H1 (cell line): ENCODE data around the gene ACAT2. TPM values are rescaled to one million over a fixed set of nuclear protein-coding genes. Genes with fewer than 3 reads are reported as not detected.

Experiments used
- CTCF ChIA-PET: fragments of 300-600 bp; sonication (Branson Sonifier 250); formaldehyde crosslinking; loops from one replicate; lab custom pipeline; 2021; ENCODE audit not compliant: partially characterized antibody; lab: Charles Lee
- POLR2A ChIA-PET: fragments of 300-600 bp; sonication (Branson Sonifier 250); formaldehyde crosslinking; loops from one replicate; lab custom pipeline; 2021; ENCODE audit warnings: inconsistent platforms; ENCODE audit not compliant: partially characterized antibody; lab: Charles Lee
- DNase-seq, 2 experiments: peaks; one replicate each; pipeline versions ENCODE4 v3.0.0 to v3.0.0-alpha.2; 2010 to 2022; ENCODE audit warnings: low spot score in 2 of 2, low read depth in 1 of 2, mixed read lengths in 1 of 2
- FAIRE-seq: peaks from 2 replicates; lab custom pipeline; 2011; peaks lifted over from hg19 to GRCh38; lab: Jason Lieb, UNC
- H2AFZ ChIP-seq: 2 replicates; pipeline ENCODE4 v1.8.1; 2012; ENCODE audit warnings: low read length, inconsistent platforms
- H2AK5ac ChIP-seq: 2 replicates; pipeline ENCODE4 v1.6.1; 2013; ENCODE audit warnings: low read depth, low read length
- H2BK120ac ChIP-seq: replicated peaks from 2 replicates; pipeline ENCODE3; 2013; ENCODE audit warnings: low read depth, low read length, inconsistent platforms
- H2BK12ac ChIP-seq: 2 replicates; pipeline ENCODE4 v1.6.1; 2013; ENCODE audit warnings: low read depth, low read length
- H2BK15ac ChIP-seq: 2 replicates; pipeline ENCODE4 v1.6.1; 2013; ENCODE audit warnings: low read length
- H2BK20ac ChIP-seq: 2 replicates; pipeline ENCODE4 v1.6.1; 2013; ENCODE audit warnings: low read length
- H2BK5ac ChIP-seq: 2 replicates; pipeline ENCODE4 v1.6.1; 2013; ENCODE audit warnings: low read depth, low read length
- H3K14ac ChIP-seq: 2 replicates; pipeline ENCODE4 v1.6.1; 2013; ENCODE audit warnings: inconsistent platforms; ENCODE audit not compliant: insufficient read length
- H3K18ac ChIP-seq: 2 replicates; pipeline ENCODE4 v1.6.1; 2013; ENCODE audit warnings: low read length; ENCODE audit errors: extremely low read depth
- H3K23ac ChIP-seq: 2 replicates; pipeline ENCODE4 v1.6.1; 2013; ENCODE audit warnings: inconsistent platforms; ENCODE audit not compliant: insufficient read length
- H3K23me2 ChIP-seq: 2 replicates; pipeline ENCODE4 v1.6.1; 2013; ENCODE audit warnings: low read depth, low read length
- H3K27ac ChIP-seq: 2 replicates; pipeline ENCODE4 v1.6.1; 2011; ENCODE audit warnings: low read depth, low read length, inconsistent platforms
- H3K27me3 ChIP-seq, 4 experiments: replicated peaks in 1 of 4; 1 replicate in 1 of 4; 2 replicates in 3 of 4; pipeline versions ENCODE4 v1.6.1 to v1.8.1; 2011 to 2013; ENCODE audit warnings: low read length in 3 of 4, mild to moderate bottlenecking in 3 of 4, inconsistent platforms in 2 of 4, mixed read lengths in 2 of 4, moderate library complexity in 1 of 4; ENCODE audit not compliant: control insufficient read depth in 3 of 4, insufficient read depth in 3 of 4; ENCODE audit errors: extremely low read depth in 1 of 4
- H3K36me3 ChIP-seq, 4 experiments: 2 replicates each; pipeline versions ENCODE4 v1.6.1 to v1.8.1; 2011 to 2013; ENCODE audit warnings: mild to moderate bottlenecking in 4 of 4, low read length in 3 of 4, moderate library complexity in 2 of 4, control low read depth in 1 of 4, inconsistent platforms in 1 of 4; ENCODE audit not compliant: insufficient read depth in 4 of 4, control insufficient read depth in 2 of 4
- H3K4ac ChIP-seq: replicated peaks from 2 replicates; pipeline ENCODE3; 2013; ENCODE audit warnings: low read length, low read depth, mixed read lengths, inconsistent platforms; ENCODE audit not compliant: insufficient read length
- H3K4me1 ChIP-seq, 4 experiments: replicated peaks in 1 of 4; 1 replicate in 1 of 4; 2 replicates in 3 of 4; pipeline versions ENCODE4 v1.6.1 to v1.8.1; 2011 to 2013; ENCODE audit warnings: low read length in 3 of 4, inconsistent platforms in 2 of 4, mixed read lengths in 1 of 4; ENCODE audit not compliant: insufficient read depth in 4 of 4, control insufficient read depth in 3 of 4
- H3K4me2 ChIP-seq, 2 experiments: 2 replicates each; pipeline versions ENCODE4 v1.6.1 to v1.8.1; 2011 to 2013; ENCODE audit warnings: low read depth in 2 of 2, low read length in 2 of 2, control low read depth in 1 of 2, inconsistent platforms in 1 of 2, mild to moderate bottlenecking in 1 of 2; ENCODE audit not compliant: insufficient read depth in 1 of 2
- H3K4me3 ChIP-seq, 4 experiments: fragments of 200-600, 300-600 bp in 1 of 4; sonication (generic), shearing (Covaris generic), sonication (Bioruptor Twin) in 1 of 4; 2 replicates each; pipeline versions ENCODE4 v1.5.1 to v1.8.1; 2011 to 2016; ENCODE audit warnings: low read length in 4 of 4, low read depth in 3 of 4, control low read depth in 2 of 4, inconsistent platforms in 2 of 4, mild to moderate bottlenecking in 2 of 4, mixed read lengths in 1 of 4, moderate library complexity in 1 of 4; ENCODE audit not compliant: insufficient read depth in 2 of 4; ENCODE audit errors: extremely low read depth in 1 of 4
- H3K56ac ChIP-seq: replicated peaks from 2 replicates; pipeline ENCODE3; 2013; ENCODE audit warnings: low read depth, mild to moderate bottlenecking, mixed read lengths, low read length, inconsistent platforms; ENCODE audit not compliant: insufficient read length
- H3K79me1 ChIP-seq: 2 replicates; pipeline ENCODE4 v1.6.1; 2013; ENCODE audit warnings: low read depth, low read length, control low read depth
- H3K79me2 ChIP-seq, 2 experiments: 2 replicates each; pipeline versions ENCODE4 v1.6.1 to v1.8.1; 2012 to 2013; ENCODE audit warnings: low read length in 2 of 2, mild to moderate bottlenecking in 2 of 2, inconsistent platforms in 1 of 2; ENCODE audit not compliant: insufficient read depth in 2 of 2, control insufficient read depth in 1 of 2
- H3K9ac ChIP-seq, 4 experiments: replicated peaks in 1 of 4; 1 replicate in 1 of 4; 2 replicates in 3 of 4; pipeline versions ENCODE4 v1.6.1 to v1.8.1; 2011 to 2013; ENCODE audit warnings: low read depth in 3 of 4, low read length in 3 of 4, control low read depth in 2 of 4, mild to moderate bottlenecking in 2 of 4, moderate library complexity in 2 of 4, inconsistent platforms in 1 of 4; ENCODE audit errors: extremely low read depth in 1 of 4
- H3K9me3 ChIP-seq, 2 experiments: 2 replicates each; pipeline versions ENCODE4 v1.6.1 to v1.8.1; 2012 to 2013; ENCODE audit warnings: mild to moderate bottlenecking in 2 of 2, moderate library complexity in 2 of 2, control low read depth in 1 of 2, inconsistent platforms in 1 of 2, low read depth in 1 of 2, low read length in 1 of 2, mixed read lengths in 1 of 2; ENCODE audit not compliant: insufficient read depth in 2 of 2
- H4K20me1 ChIP-seq, 2 experiments: replicated peaks in 1 of 2; 2 replicates each; pipeline versions ENCODE3 to v1.8.1; 2011 to 2013; ENCODE audit warnings: inconsistent platforms in 2 of 2, low read length in 2 of 2, mild to moderate bottlenecking in 1 of 2; ENCODE audit not compliant: insufficient read depth in 2 of 2, control insufficient read depth in 1 of 2
- H4K5ac ChIP-seq: 2 replicates; pipeline ENCODE4 v1.6.1; 2013; ENCODE audit warnings: low read length, low read depth, mixed read lengths, inconsistent platforms; ENCODE audit not compliant: insufficient read length
- H4K8ac ChIP-seq: 2 replicates; pipeline ENCODE4 v1.8.0; 2013; ENCODE audit warnings: mild to moderate bottlenecking, moderate library complexity, low read length, inconsistent platforms; ENCODE audit not compliant: insufficient read depth; ENCODE audit errors: extremely low read depth
- H4K91ac ChIP-seq: replicated peaks from 2 replicates; pipeline ENCODE3; 2013; ENCODE audit warnings: low read length, mixed read lengths, inconsistent platforms; ENCODE audit not compliant: insufficient read length
- CBX8 ChIP-seq: fragments of 300-800, 300-1000 bp; sonication (generic); IDR thresholded peaks from 2 replicates; pipeline ENCODE4 v1.7.1; 2016; ENCODE audit warnings: low read depth, low read length, borderline replicate concordance
- EZH2 ChIP-seq: fragments of 200-600 bp; sonication (generic); IDR thresholded peaks from 2 replicates; pipeline ENCODE4 v1.7.1; 2012; ENCODE audit warnings: low read depth, mild to moderate bottlenecking, moderate library complexity, low read length, inconsistent platforms; ENCODE audit not compliant: severe bottlenecking
- FOSL1 ChIP-seq: IDR thresholded peaks from 2 replicates; pipeline ENCODE4 v1.6.1; 2011; ENCODE audit warnings: mild to moderate bottlenecking, low read depth, low read length, moderate library complexity; ENCODE audit not compliant: insufficient read depth
- KDM4A ChIP-seq: IDR thresholded peaks from one replicate; pipeline ENCODE4 v1.7.1; 2012; ENCODE audit warnings: low read depth, mild to moderate bottlenecking, moderate library complexity, low read length, inconsistent platforms; ENCODE audit not compliant: severe bottlenecking
- POLR2A ChIP-seq, 2 experiments: IDR thresholded peaks; 1 replicate in 1 of 2; 2 replicates in 1 of 2; pipeline ENCODE4 v1.6.1; 2011; ENCODE audit warnings: low read depth in 2 of 2, low read length in 2 of 2, mild to moderate bottlenecking in 2 of 2; ENCODE audit errors: control extremely low read depth in 1 of 2
- POLR2AphosphoS5 ChIP-seq: IDR thresholded peaks from 2 replicates; pipeline ENCODE4 v1.6.1; 2011; ENCODE audit warnings: low read depth, low read length
- SRF ChIP-seq: IDR thresholded peaks from 2 replicates; pipeline ENCODE4 v1.6.1; 2011; ENCODE audit warnings: mild to moderate bottlenecking, low read depth, low read length, moderate library complexity
- TAF7 ChIP-seq: optimal IDR thresholded peaks from 2 replicates; pipeline ENCODE3; 2011; ENCODE audit warnings: low read depth, mild to moderate bottlenecking, inconsistent platforms, low read length, moderate library complexity, borderline replicate concordance
- TBP ChIP-seq: IDR thresholded peaks from 2 replicates; pipeline ENCODE4 v1.6.1; 2011; ENCODE audit warnings: low read depth, low read length, improper control_type of control experiment
- YY1 ChIP-seq: IDR thresholded peaks from 2 replicates; pipeline ENCODE4 v1.6.1; 2011; ENCODE audit warnings: low read depth, mild to moderate bottlenecking, low read length
- WGBS, 2 experiments: shearing (Covaris generic) in 1 of 2; methylation state at CpG; one replicate each; pipeline versions ENCODE4 v1.1.6 to v1.1.7; 2013 to 2015; ENCODE audit warnings: low lambda C conversion rate in 2 of 2, mixed read lengths in 2 of 2, inconsistent platforms in 1 of 2, low coverage in 1 of 2, missing lambda C conversion rate in 1 of 2; ENCODE audit not compliant: insufficient replicate concordance in 2 of 2, insufficient coverage in 1 of 2, insufficient read length in 1 of 2; ENCODE audit errors: extremely low coverage in 1 of 2, missing lambda C conversion rate in 1 of 2; 5-methylcytosine and 5-hydroxymethylcytosine counted together
- polyA plus RNA-seq, 7 experiments: library from polyadenylated mRNA; depleted of rRNA in 3 of 7; stranded (reverse) in 5 of 7; unstranded in 2 of 7; fragments of >200 nt in 5 of 7; fragments of 200-250 nt in 2 of 7; gene quantifications; 1 replicate in 5 of 7; 2 replicates in 1 of 7; 4 replicates in 1 of 7; pipeline versions ENCODE4 v1.2.1 to v1.2.3, GENCODE V29; 2011 to 2013; ENCODE audit warnings: missing spikeins in 2 of 7, mixed read lengths in 2 of 7
- total RNA-seq: library from RNA; stranded (reverse); fragmentation: NEBNext Ultra II Directional; extraction: Animal tissue kit (Norgen Biotek cat#: 25700); gene quantifications from 2 replicates; pipeline ENCODE4 v1.2.1, GENCODE V29; 2021
- TF ChIP-seq, protein P1 (sequence below): IDR thresholded peaks from 2 replicates; pipeline ENCODE4 v1.6.1; 2012; ENCODE audit warnings: inconsistent platforms
- TF ChIP-seq, protein P2 (sequence below): IDR thresholded peaks from 2 replicates; pipeline ENCODE4 v1.6.1; 2012; ENCODE audit warnings: low read length, inconsistent platforms

The ACAT2 gene
- total and polyA plus RNA-seq, 2 of the 8 experiments (the other 6 are each of a cell fraction or from before 2014, with no cell fraction given): 61.6 to 166 TPM

DNA sequence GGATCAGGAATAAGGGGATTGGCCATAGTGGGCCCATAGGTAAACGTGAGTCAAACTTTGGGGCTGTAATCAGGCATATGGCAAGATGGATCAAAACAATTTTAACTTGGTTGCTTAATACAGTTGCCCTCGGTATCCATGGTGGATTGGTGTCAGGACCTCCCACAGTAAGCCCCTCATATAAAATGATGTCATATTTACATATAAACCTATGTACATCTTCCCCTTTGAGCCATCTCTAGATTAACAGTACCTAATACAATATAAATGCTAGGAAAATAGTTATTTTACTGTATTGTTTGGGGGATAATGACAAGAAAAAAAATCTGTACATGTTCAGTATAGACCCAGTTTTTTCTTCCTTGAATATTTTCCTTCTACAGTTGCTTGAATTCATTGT, 7.4 kb upstream of the ACAT2 start:
- ChIA-PET CTCF (no interaction called here), POLR2A (interaction anchor here (1.0 to 1.2 kb wide), 2 partner anchors 22 to 39 kb away, joined by 3 read pairs; no protein-coding TSS in a partner anchor)
- no peaks in the 10 kb centered on the region; the same call in 1 of the 2 replicates for H3K79me1 ChIP-seq
- H3K9me3 ChIP-seq: no peaks in the 10 kb centered on the region
- no peak overlapping the region for H3K4me2 ChIP-seq
- peaks cover 4 to 10% of the 10 kb centered on the region in 2 experiments for H4K20me1 ChIP-seq
- H3K18ac ChIP-seq: no peak overlapping the region
- H3K27ac ChIP-seq: no peak overlapping the region
- H2BK5ac ChIP-seq: no peak overlapping the region
- H3K27me3 ChIP-seq: no peaks in the 10 kb centered on the region
- DNase-seq (no peak), FAIRE-seq (no peak)
- no peak overlapping the region for H3K9ac ChIP-seq
- no peak overlapping the region for H2BK120ac ChIP-seq
- no peak overlapping the region for H2AK5ac ChIP-seq
- H4K91ac ChIP-seq: no peak overlapping the region
- H3K14ac ChIP-seq: no peak overlapping the region
- no peak overlapping the region for H2BK20ac ChIP-seq
- no peak overlapping the region for H3K4ac ChIP-seq
- no peak overlapping the region for H3K23ac ChIP-seq
- peaks cover 0 to 7% of the 10 kb centered on the region in 2 experiments; a peak in 2 of 4 replicates for H3K79me2 ChIP-seq
- no peaks in the 10 kb centered on the region; a peak in 1 of 7 replicates for H3K4me1 ChIP-seq
- 80% methylated on average over 2 of the region's 2 CpGs; no CpG with 5 or more reads in 1 of the 2 experiments for WGBS, 2 experiments
- H4K5ac ChIP-seq: no peak overlapping the region
- no peak overlapping the region for H4K8ac ChIP-seq
- H3K4me3 ChIP-seq: no peak overlapping the region
- H2AFZ ChIP-seq: no peak overlapping the region
- H2BK12ac ChIP-seq: no peak overlapping the region
- H3K56ac ChIP-seq: no peak overlapping the region
- no peaks in the 10 kb centered on the region for H3K23me2 ChIP-seq
- peaks cover 19 to 82% (median 57%) of the 10 kb centered on the region in 4 experiments for H3K36me3 ChIP-seq
- no peak overlapping the region for H2BK15ac ChIP-seq
- TF ChIP-seq TAF7 (no peak), EZH2 (no peak), SRF (no peak), KDM4A (no peak), TBP (no peak), YY1 (no peak), FOSL1 (no peak), CBX8 (no peak), POLR2AphosphoS5 (no peak), POLR2A (IDR thresholded peaks at IDR 0.05; ENCODE audit: control extremely low read depth in 1 of 2, low read depth in 2 of 2, low read length in 2 of 2) (no peak)
- TF ChIP-seq, protein P1, sequence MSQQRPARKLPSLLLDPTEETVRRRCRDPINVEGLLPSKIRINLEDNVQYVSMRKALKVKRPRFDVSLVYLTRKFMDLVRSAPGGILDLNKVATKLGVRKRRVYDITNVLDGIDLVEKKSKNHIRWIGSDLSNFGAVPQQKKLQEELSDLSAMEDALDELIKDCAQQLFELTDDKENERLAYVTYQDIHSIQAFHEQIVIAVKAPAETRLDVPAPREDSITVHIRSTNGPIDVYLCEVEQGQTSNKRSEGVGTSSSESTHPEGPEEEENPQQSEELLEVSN: no peak
- TF ChIP-seq, protein P2, sequence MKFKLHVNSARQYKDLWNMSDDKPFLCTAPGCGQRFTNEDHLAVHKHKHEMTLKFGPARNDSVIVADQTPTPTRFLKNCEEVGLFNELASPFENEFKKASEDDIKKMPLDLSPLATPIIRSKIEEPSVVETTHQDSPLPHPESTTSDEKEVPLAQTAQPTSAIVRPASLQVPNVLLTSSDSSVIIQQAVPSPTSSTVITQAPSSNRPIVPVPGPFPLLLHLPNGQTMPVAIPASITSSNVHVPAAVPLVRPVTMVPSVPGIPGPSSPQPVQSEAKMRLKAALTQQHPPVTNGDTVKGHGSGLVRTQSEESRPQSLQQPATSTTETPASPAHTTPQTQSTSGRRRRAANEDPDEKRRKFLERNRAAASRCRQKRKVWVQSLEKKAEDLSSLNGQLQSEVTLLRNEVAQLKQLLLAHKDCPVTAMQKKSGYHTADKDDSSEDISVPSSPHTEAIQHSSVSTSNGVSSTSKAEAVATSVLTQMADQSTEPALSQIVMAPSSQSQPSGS: no peak
